ENCODE measurements around the gene GALNT14. TPM values are rescaled to one million over a fixed set of nuclear protein-coding genes. Genes with fewer than 3 reads are reported as not detected.

GALNT14 gene
- total and polyA plus RNA-seq, 4 donors: 0.85 to 2.8 (median 2.4) TPM

GRCh38 chr2:30994227-30995056 is 143.8 kb downstream of the GALNT14 start:
- H3K27me3 ChIP-seq (ENCODE audit: control insufficient read depth in 3 of 3, insufficient read depth in 3 of 3, low read length in 2 of 3): no peaks in the 10 kb centered on the region
- no peak for DNase-seq
- WGBS, 2 donors: 77 to 81% methylated on average over 11 of the region's 11 CpGs
- no peak for TF ChIP-seq CTCF (IDR thresholded peaks at IDR 0.05; ENCODE audit: control extremely low read depth, extremely low read depth)
- no peak overlapping the region for H3K4me3 ChIP-seq
- H3K9ac ChIP-seq (ENCODE audit: insufficient read depth in 1 of 2, low read length in 2 of 2): no peak overlapping the region
- no peak for ATAC-seq (ENCODE audit: insufficient read depth, low FRiP score)
- H3K4me1 ChIP-seq (ENCODE audit: control insufficient read depth in 5 of 5, insufficient read depth in 5 of 5, low read length in 5 of 5): peaks cover 0 to 35% (median 8%) of the 10 kb centered on the region in 5 donors
- no peaks in the 10 kb centered on the region for H3K9me3 ChIP-seq (ENCODE audit: control insufficient read depth in 4 of 4, insufficient read depth in 3 of 4, low read length in 3 of 4)
- H3K27ac ChIP-seq (ENCODE audit: low read depth in 1 of 2, low read length in 1 of 2): no peak overlapping the region
- no peaks in the 10 kb centered on the region for H3K36me3 ChIP-seq (ENCODE audit: control insufficient read depth in 4 of 4, insufficient read depth in 4 of 4, low read length in 4 of 4)

GRCh38 chr2:30992781-30993180 is 145.5 kb downstream of the GALNT14 start:
- no peak for TF ChIP-seq CTCF (IDR thresholded peaks at IDR 0.05; ENCODE audit: control extremely low read depth, extremely low read depth)
- Histone ChIP-seq H3K36me3 (ENCODE audit: control insufficient read depth in 4 of 4, insufficient read depth in 4 of 4, low read length in 4 of 4) (no peaks in the 10 kb centered on the region), H3K27ac (ENCODE audit: low read depth in 1 of 2, low read length in 1 of 2) (no peak overlapping the region), H3K4me1 (ENCODE audit: control insufficient read depth in 5 of 5, insufficient read depth in 5 of 5, low read length in 5 of 5) (peaks cover 0 to 21% (median 8%) of the 10 kb centered on the region in 5 donors), H3K9ac (ENCODE audit: insufficient read depth in 1 of 2, low read length in 2 of 2) (no peak overlapping the region), H3K27me3 (ENCODE audit: control insufficient read depth in 3 of 3, insufficient read depth in 3 of 3, low read length in 2 of 3) (no peaks in the 10 kb centered on the region), H3K4me3 (no peak overlapping the region), H3K9me3 (ENCODE audit: control insufficient read depth in 4 of 4, insufficient read depth in 3 of 4, low read length in 3 of 4) (no peaks in the 10 kb centered on the region)
- WGBS, 2 donors: 93 to 95% methylated on average over 18 of the region's 18 CpGs
- no peak for ATAC-seq (ENCODE audit: insufficient read depth, low FRiP score)
- DNase-seq: no peak

DNA sequence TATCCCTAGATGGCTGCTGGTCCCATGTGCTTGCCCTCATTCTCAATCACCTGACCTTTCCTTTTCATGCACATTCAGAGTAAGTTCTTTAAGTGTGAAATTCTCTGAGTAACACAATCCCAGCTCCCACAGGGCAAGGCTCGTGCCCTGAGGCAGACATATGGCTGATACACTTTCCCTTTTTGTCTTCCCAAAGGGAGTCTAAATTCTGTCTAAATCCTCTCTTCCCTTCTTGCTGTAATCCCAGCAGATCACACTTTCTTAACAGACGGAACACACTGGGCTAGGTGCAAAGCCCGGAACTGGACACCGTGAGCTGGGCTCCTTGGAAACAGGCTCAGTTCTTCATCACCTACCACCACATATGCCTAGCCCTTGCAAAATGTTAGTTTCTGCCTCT is 147.6 kb downstream of the GALNT14 start:
- no peak for ATAC-seq (ENCODE audit: insufficient read depth, low FRiP score)
- 87 to 92% methylated on average over 4 of the region's 4 CpGs for WGBS, 2 donors
- no peak overlapping the region for H3K27ac ChIP-seq (ENCODE audit: low read depth in 1 of 2, low read length in 1 of 2)

More for the DNA sequence above, 147.6 kb downstream of the GALNT14 start:
- no peak for TF ChIP-seq CTCF (IDR thresholded peaks at IDR 0.05; ENCODE audit: control extremely low read depth, extremely low read depth)
- Histone ChIP-seq H3K4me3 (no peak overlapping the region), H3K36me3 (ENCODE audit: control insufficient read depth in 4 of 4, insufficient read depth in 4 of 4, low read length in 4 of 4) (no peaks in the 10 kb centered on the region), H3K9me3 (ENCODE audit: control insufficient read depth in 4 of 4, insufficient read depth in 3 of 4, low read length in 3 of 4) (no peaks in the 10 kb centered on the region), H3K9ac (ENCODE audit: insufficient read depth in 1 of 2, low read length in 2 of 2) (no peak overlapping the region), H3K27me3 (ENCODE audit: control insufficient read depth in 3 of 3, insufficient read depth in 3 of 3, low read length in 2 of 3) (no peaks in the 10 kb centered on the region), H3K4me1 (ENCODE audit: control insufficient read depth in 5 of 5, insufficient read depth in 5 of 5, low read length in 5 of 5) (peaks cover 0 to 26% (median 8%) of the 10 kb centered on the region in 5 donors)
- DNase-seq: no peak
